Suprapubic skin (tissue), 4 donors: ENCODE data around the gene KRTAP24-1.

Source experiments
- EP300 ChIP-seq: sonication (generic); formaldehyde crosslinking; IDR thresholded peaks from one replicate; pipeline ENCODE4 v1.6.1; 2017; ENCODE audit warnings: antibody characterized with exemption
- POLR2A ChIP-seq, 2 donors: fragments of 450-650 bp; IDR thresholded peaks; one replicate each; pipeline ENCODE4 v1.6.1; 2017; ENCODE audit warnings: antibody characterized with exemption in 2 of 2, mild to moderate bottlenecking in 2 of 2, moderate library complexity in 2 of 2
- POLR2AphosphoS5 ChIP-seq, 3 donors: sonication (generic); formaldehyde crosslinking; IDR thresholded peaks; one replicate each; pipeline ENCODE4 v1.6.1; 2017; ENCODE audit warnings: antibody characterized with exemption in 3 of 3
- TF ChIP-seq, protein P1 (sequence below), 2 donors: fragments of 200-600 bp in 1 of 2; fragments of 450-650 bp in 1 of 2; sonication (generic) in 1 of 2; IDR thresholded peaks; one replicate each; pipeline ENCODE4 v1.5.1; 2016 to 2019; ENCODE audit warnings: antibody characterized with exemption in 2 of 2, mild to moderate bottlenecking in 1 of 2, moderate library complexity in 1 of 2

DNA sequence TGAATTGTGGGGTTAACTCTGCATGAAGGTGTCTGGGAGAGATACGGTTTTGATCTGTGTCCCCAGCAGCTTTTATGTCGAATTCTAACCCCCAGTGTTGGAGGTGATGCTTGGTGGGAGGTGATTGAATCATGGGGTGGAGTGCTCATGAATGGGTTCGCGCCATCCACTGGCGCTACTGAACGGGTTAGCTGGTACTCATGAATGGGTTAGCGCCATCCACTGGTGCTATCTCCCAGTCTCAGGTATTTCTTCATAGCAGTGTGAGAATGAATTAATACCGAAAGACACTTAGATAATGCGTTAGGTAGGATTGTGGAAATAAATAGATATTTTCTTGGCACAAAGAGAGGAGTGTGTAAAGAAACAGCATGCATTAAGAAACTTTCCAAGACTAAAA is 33.9 kb downstream of the KRTAP24-1 start:
- TF ChIP-seq POLR2AphosphoS5 (IDR thresholded peaks at IDR 0.05) (no peak), POLR2A (IDR thresholded peaks at IDR 0.05) (no peak), EP300 (no peak)
- TF ChIP-seq, protein P1, sequence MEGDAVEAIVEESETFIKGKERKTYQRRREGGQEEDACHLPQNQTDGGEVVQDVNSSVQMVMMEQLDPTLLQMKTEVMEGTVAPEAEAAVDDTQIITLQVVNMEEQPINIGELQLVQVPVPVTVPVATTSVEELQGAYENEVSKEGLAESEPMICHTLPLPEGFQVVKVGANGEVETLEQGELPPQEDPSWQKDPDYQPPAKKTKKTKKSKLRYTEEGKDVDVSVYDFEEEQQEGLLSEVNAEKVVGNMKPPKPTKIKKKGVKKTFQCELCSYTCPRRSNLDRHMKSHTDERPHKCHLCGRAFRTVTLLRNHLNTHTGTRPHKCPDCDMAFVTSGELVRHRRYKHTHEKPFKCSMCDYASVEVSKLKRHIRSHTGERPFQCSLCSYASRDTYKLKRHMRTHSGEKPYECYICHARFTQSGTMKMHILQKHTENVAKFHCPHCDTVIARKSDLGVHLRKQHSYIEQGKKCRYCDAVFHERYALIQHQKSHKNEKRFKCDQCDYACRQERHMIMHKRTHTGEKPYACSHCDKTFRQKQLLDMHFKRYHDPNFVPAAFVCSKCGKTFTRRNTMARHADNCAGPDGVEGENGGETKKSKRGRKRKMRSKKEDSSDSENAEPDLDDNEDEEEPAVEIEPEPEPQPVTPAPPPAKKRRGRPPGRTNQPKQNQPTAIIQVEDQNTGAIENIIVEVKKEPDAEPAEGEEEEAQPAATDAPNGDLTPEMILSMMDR (IDR thresholded peaks at IDR 0.05): no peak
